ENCODE results near the gene GEMIN7.
A peak's percentile ranks its signal among the peaks of the same experiment; 100 is the strongest.

The GEMIN7 gene

GRCh38 chr19:45061965-45062364 lies 17.1 kb upstream of the GEMIN7 start:
- no peak for DNase-seq (ENCODE audit: low spot score)

GRCh38 chr19:45063851-45064801 lies 14.9 kb upstream of the GEMIN7 start:
- DNase-seq (ENCODE audit: low spot score) = no peak

GRCh38 chr19:45066921-45067661 lies 12.0 kb upstream of the GEMIN7 start:
- DNase-seq (ENCODE audit: low spot score) = no peak

GRCh38 chr19:45068041-45068440 lies 11.0 kb upstream of the GEMIN7 start:
- DNase-seq (ENCODE audit: low spot score) = no peak

GRCh38 chr19:45069056-45069455 lies 10.0 kb upstream of the GEMIN7 start:
- no peak for DNase-seq (ENCODE audit: low spot score)

- DNase-seq (ENCODE audit: low spot score) = no peak
Measured at GRCh38 chr19:45070214-45070613, 8.8 kb upstream of the GEMIN7 start.

GRCh38 chr19:45070861-45071544 lies 8.1 kb upstream of the GEMIN7 start:
- no peak for DNase-seq (ENCODE audit: low spot score)

- DNase-seq (ENCODE audit: low spot score) = no peak
Measured at GRCh38 chr19:45071545-45071938, 7.5 kb upstream of the GEMIN7 start.

- DNase-seq (ENCODE audit: low spot score) = no peak
Measured at GRCh38 chr19:45071969-45072790, 6.9 kb upstream of the GEMIN7 start.

GRCh38 chr19:45074744-45075300 lies 4.2 kb upstream of the GEMIN7 start:
- DNase-seq (ENCODE audit: low spot score) = no peak

GRCh38 chr19:45075301-45076028 lies 3.6 kb upstream of the GEMIN7 start:
- peak; percentile 52 for DNase-seq (ENCODE audit: low spot score)

- DNase-seq (ENCODE audit: low spot score) = peak; percentile 79
Measured at GRCh38 chr19:45076029-45076850, 2.8 kb upstream of the GEMIN7 start, which contains the start of gene ZNF296. Gene ZNF296 (minus strand): TSS chr19:45076478. CDS start chr19:45076373, 105 bp downstream.

- DNase-seq (ENCODE audit: low spot score) = no peak
Measured at GRCh38 chr19:45076851-45077730, 2.0 kb upstream of the GEMIN7 start.

- no peak for DNase-seq (ENCODE audit: low spot score)
Measured at GRCh38 chr19:45078390-45079062, 534 bp upstream of the GEMIN7 start.

GRCh38 chr19:45079911-45080370 lies 881 bp downstream of the GEMIN7 start:
- DNase-seq (ENCODE audit: low spot score) = peak; percentile 53

- no peak for DNase-seq (ENCODE audit: low spot score)
Measured at GRCh38 chr19:45082170-45082569, 3.1 kb downstream of the GEMIN7 start.

GRCh38 chr19:45086480-45086879 lies 7.4 kb downstream of the GEMIN7 start:
- DNase-seq (ENCODE audit: low spot score) = no peak

GRCh38 chr19:45087531-45087930 lies 8.5 kb downstream of the GEMIN7 start:
- no peak for DNase-seq (ENCODE audit: low spot score)
